ENCODE measurements around the gene HOXA4.

Gene HOXA4

GRCh38 chr7:27131390-27131819 lies 848 bp upstream of the HOXA4 start:
- DNase-seq = no peak

GRCh38 chr7:27129729-27130539 lies 623 bp downstream of the HOXA4 start:
- peak; percentile 67 for DNase-seq

GRCh38 chr7:27128776-27129728 lies 1.5 kb downstream of the HOXA4 start:
- DNase-seq = peak; percentile 47

GRCh38 chr7:27128034-27128433 lies 2.5 kb downstream of the HOXA4 start:
- DNase-seq = peak; percentile 43

- DNase-seq = no peak
Measured at GRCh38 chr7:27126596-27127327, 3.8 kb downstream of the HOXA4 start.

GRCh38 chr7:27125986-27126394 lies 4.6 kb downstream of the HOXA4 start:
- DNase-seq = no peak

- DNase-seq = no peak
Measured at GRCh38 chr7:27124902-27125689, 5.5 kb downstream of the HOXA4 start.

- DNase-seq = peak; percentile 74
Measured at GRCh38 chr7:27124096-27124901, 6.3 kb downstream of the HOXA4 start.

GRCh38 chr7:27123477-27124053 lies 7.0 kb downstream of the HOXA4 start:
- peak; percentile 46 for DNase-seq

- peak; percentile 70 for DNase-seq
Measured at GRCh38 chr7:27123007-27123476, 7.5 kb downstream of the HOXA4 start.

- DNase-seq = peak; percentile 55
Measured at GRCh38 chr7:27122077-27122910, 8.3 kb downstream of the HOXA4 start.

- no peak for DNase-seq
Measured at GRCh38 chr7:27121684-27122076, 8.9 kb downstream of the HOXA4 start.

GRCh38 chr7:27119412-27119911 lies 11.1 kb downstream of the HOXA4 start:
- no peak for DNase-seq

GRCh38 chr7:27118580-27118979 lies 12.0 kb downstream of the HOXA4 start:
- DNase-seq = no peak

- DNase-seq = no peak
Measured at GRCh38 chr7:27117887-27118491, 12.6 kb downstream of the HOXA4 start.

- peak; percentile 48 for DNase-seq
Measured at GRCh38 chr7:27116962-27117886, 13.3 kb downstream of the HOXA4 start.

- no peak for DNase-seq
Measured at GRCh38 chr7:27116031-27116961, 14.3 kb downstream of the HOXA4 start.

Data from islet precursor cell (in vitro differentiated cells).